HuH-7 (cell line): Measurements from ENCODE around the gene POU2F1.
A peak's percentile ranks its signal among the peaks of the same experiment; 100 is the strongest.

Experiments used
- DNase-seq: peaks from one replicate; pipeline ENCODE4 v3.0.0; 2011; ENCODE audit warnings: low spot score

POU2F1 gene

GRCh38 chr1:167423684-167424619 lies 203.3 kb downstream of the POU2F1 start:
- DNase-seq, result no peak

GRCh38 chr1:167425482-167425881 lies 204.8 kb downstream of the POU2F1 start:
- no peak for DNase-seq

- DNase-seq, result no peak
Measured at GRCh38 chr1:167426716-167427115, 206.0 kb downstream of the POU2F1 start.

DNA sequence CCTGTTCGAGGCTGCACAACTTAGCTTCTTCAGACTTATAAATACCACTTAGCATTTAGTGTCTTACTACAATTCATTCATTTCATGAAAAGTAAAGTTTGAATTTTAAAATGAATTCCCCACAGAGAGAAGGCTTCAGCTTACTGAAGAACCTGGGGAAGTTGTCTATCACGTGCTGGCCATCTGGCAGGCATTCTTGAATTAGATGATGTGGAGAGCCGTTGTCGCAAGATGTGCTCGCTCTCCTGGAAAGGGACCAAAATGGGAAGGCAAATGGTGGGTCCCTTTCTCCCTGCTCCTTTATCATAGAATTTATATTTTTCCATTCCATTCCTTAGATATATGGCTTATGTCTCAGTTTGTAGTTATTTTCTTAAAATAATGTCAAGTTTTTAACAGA lies 207.2 kb downstream of the POU2F1 start:
- DNase-seq, result no peak

DNA sequence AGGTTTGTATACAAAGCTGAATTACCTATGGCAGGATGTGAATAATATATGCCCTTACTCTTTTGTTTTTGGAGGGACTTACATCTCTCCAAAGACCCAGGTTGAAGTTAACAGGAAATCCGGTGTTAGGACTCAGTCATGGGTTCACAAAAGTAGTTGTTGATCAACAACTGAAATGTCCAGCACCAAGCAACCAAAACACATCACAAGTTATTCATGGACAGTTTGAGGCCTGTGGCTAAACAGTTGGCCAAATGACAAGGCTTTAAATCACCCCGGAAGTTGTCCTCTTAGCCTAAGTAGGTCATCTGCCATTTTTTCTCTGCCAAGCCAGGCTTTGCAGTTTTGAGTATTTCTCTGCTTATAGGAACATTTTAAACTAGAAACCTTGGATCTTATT lies 207.7 kb downstream of the POU2F1 start:
- DNase-seq, result no peak

GRCh38 chr1:167429612-167430011 lies 208.9 kb downstream of the POU2F1 start:
- no peak for DNase-seq

GRCh38 chr1:167430134-167430848 lies 209.6 kb downstream of the POU2F1 start:
- no peak for DNase-seq

DNA sequence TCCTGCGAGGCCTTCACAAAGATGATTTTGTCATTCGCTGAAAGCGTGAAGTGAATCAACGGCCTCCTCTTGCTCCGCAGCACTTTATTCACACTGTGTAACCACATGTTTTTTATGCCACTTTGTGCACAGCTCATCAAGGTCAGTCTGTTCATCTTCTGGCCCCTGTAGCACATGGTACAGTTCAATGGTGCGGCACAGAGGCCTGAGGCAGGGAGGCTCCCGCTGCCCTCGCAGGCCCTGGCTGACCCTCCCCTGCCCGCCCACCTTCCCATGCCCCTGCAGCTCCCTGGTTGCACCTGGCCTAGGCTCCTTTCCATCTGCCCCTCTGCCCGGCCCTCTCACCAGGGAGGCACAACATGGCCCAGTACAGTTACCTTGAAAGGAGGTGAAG lies 210.2 kb downstream of the POU2F1 start:
- DNase-seq, result no peak

DNA sequence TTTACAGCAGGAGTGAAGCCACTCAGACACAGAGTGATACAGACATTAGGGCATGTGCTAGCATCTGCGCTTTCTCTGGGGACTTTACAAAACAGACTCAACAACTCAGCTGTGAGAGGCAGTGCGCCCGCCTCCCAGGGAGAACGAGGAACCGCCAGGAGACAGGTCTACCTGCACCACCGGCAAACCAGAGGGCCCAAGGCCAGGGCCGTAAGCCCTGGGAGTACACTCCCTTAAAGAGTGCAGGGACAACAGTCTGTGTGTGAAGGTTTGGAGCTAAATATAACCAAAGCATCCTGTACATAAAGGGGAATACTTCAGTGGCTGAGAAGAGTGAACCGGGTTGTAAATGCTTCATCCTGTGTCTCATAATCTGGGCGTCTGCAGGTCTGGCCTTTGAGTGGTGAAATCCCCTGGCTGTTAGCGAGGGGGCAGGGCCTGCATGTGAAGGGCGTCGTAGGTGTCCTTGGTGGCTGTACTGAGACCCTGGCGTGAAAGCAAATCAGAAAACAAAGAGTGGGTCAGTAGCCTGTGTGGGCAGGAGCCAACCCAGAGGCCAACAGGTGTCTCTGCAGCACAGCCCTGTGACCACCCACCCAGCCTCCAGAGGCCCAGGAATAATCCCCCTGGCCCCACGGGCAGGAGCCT lies 210.7 kb downstream of the POU2F1 start:
- DNase-seq, result no peak

GRCh38 chr1:167431909-167432650 lies 211.4 kb downstream of the POU2F1 start:
- no peak for DNase-seq

DNA sequence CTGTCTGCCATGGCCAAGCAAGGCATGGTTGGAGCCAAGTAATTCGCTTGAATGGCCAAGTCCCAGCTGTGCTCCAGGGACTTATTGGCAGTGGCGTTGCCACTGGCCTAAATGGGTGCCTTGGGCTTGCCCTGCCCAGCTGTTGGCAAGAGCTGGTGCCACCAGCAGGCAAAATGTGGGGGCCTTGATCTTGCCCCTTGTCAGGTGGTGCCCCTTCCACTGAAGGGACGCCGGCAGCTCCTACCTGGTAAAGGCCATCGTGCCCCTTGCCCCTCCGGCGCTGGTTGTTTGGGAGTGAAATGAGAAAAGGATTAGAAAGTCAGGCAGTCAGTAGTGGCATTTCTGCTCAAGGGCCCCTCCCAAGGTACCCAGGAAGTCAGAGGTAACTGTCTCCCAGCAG lies 212.1 kb downstream of the POU2F1 start:
- DNase-seq, result no peak

DNA sequence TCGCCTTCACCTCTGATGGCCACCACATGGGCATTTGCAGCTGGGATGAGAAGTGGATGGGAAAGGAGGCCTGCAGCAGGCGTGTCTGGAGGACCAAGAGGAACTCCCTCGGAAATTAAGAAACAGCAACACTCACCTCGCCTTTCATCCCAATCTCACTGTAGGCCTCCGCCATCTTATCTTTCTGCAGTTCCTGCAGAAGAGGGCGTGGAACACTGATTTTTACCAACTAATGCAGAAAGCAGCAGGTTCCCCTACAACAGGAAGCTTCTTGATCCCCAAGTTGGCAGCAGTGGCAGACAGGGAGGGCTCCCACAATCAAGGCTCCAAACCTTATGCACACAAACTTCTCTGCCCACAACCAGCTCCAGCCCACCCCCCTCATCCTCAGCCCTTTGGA lies 213.2 kb downstream of the POU2F1 start:
- DNase-seq, result no peak

- DNase-seq, result no peak
Measured at GRCh38 chr1:167434306-167434705, 213.6 kb downstream of the POU2F1 start.

DNA sequence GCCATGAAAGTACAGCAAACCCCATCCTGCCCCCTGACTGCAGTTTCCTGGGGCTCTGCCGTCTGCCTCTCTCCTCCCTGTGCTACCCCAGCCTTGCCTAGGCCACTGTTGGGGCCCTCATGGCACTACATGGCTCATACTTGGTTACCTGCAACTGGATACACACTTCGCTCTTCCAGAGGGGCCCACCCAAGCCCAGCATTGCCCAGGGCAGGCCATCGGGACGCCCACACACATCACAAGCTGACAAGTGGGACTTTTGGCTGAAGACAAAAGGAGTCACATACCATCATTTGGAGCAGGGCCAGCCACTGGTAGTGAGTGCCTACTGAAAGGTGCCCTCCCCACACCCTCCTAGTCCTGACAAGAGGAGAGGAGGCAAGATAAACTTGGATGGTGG lies 214.8 kb downstream of the POU2F1 start:
- no peak for DNase-seq

- no peak for DNase-seq
Measured at GRCh38 chr1:167438171-167439138, 217.8 kb downstream of the POU2F1 start.

DNA sequence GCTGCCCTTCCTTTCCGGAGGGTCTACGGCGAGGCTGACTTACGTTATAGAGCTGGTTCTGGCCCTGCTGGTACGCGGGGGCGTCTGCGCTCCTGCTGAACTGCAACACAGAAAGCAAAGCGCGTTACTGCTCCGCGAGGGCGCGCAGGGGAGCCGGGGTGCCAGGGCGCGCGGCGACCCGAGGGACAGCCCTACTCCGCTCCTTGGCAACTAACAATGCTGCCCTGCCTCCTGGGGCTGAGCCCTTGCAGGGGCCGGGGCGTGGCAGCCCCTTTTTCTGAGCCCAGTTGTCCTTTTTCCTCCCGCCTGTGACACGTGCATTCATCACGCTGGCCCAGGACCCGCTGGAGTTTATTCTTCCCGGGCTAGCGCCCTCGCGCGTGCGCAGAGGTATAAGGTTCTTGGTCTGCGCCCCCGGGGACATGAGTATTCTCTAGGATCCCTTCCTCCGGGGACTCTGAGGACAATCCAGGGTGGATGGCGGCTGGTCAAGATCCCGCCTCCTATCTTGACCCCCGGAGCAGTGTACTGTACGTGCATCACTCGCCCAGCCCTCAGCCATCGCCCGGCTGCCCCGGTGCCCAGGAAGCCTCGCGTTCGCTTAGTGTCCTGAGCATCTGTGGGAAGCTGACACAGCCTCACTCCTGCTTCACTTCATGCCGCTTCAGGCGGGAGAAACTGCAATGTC lies 218.8 kb downstream of the POU2F1 start:
- peak; percentile 50 for DNase-seq

DNA sequence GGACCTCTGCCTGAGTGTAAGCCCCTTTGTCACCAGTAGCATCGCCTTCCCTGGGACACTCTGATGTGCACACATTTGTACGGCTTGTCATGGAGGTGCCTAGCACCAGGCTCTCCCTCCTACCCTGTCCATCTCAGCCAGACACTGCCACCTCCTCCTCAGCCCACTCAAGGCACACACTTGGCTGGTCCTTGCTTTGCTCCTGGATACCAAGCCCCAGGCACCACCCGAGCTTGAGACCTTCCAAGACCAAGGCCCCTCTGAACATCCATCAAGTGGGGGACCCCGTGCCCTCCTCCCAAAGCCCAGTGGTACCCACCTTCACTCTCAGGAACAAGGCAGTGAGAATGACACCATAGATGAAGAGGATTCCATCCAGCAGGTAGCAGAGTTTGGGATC lies 219.7 kb downstream of the POU2F1 start:
- DNase-seq, result no peak

- DNase-seq, result no peak
Measured at GRCh38 chr1:167440776-167441175, 220.1 kb downstream of the POU2F1 start.

GRCh38 chr1:167441222-167441621 lies 220.5 kb downstream of the POU2F1 start:
- no peak for DNase-seq

DNA sequence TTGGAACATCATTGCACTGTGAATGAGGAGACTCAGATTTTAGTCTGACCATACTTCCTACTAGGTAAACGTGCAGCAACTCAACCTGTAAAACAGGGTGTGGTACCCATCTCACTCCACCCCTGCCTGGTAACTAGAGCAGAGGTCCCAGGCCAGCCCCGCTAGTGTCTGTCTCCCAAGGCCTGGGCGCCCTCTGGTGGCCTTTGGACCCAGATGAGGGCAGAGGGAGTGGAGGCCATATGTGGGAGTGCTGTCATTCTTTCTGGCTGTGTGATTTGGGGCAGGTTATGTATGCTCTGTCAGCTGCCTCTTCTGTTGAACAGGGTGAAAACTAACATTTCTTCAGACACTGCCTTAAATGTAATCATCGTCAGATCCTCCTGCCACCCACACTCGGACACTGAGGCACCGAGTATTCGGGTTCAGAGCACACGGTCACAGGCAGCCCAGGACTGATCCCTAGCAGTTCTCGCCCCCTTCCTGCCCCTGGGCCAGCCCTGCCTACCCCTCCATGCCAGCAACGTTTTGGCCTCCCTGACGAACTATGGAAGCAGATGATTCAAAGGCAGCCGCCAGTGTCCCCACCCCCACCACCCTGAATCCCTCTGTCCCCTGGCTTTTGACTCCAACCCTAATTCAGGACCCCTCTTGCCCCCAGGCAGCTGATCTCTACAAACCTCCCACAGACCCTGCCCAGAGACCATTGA lies 221.6 kb downstream of the POU2F1 start:
- peak; percentile 93 for DNase-seq
